ENCODE data around the gene MAPKAP1.
"Not testable (repeated sequence)": the region's sequence is repeated elsewhere in the genome, so short reads cannot be mapped to it uniquely, and the experiment has no call there.

Gene MAPKAP1

DNA sequence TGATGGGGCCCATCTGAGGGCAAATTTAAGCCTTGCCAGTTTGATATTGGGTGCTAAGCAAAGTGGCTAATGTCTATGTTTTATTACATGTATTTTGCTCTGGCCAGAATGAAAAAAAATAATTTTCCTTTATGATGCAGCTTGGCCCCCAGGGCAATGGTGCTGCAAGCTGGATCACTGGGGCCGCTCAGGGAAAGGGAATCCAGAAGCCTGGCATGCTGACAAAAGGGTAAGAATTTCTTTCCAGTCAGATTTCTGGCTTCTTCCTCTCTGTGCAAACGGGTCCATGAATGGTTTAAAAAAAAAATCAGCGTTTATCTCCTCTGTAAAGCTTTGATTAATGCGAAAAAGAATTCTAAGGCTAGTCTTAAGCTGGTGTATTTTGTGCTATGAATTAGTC, 138.4 kb downstream of the MAPKAP1 start:
- no peak for DNase-seq (ENCODE audit: low read depth in 4 of 4, low spot score in 1 of 4)

DNA sequence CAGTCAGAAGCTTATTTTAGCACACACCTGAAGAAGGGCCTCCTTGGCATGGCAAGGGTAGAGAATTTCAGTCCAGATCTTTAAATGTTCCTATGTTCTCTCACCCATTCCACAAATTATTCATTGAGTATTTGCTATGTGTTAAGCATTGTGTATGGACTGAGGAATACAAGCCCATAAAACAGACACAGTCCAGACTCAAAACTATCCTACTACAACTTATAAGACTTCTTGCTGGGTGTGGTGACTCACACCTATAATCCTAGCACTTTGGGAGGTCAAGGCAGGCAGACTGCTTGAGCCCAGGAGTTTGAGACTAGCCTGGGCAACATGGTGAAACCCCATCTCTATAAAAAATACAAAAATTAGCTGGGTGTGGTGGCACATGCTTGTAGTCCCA, 141.0 kb downstream of the MAPKAP1 start:
- not testable (repeated sequence) for DNase-seq (ENCODE audit: low read depth in 4 of 4, low spot score in 1 of 4)

DNA sequence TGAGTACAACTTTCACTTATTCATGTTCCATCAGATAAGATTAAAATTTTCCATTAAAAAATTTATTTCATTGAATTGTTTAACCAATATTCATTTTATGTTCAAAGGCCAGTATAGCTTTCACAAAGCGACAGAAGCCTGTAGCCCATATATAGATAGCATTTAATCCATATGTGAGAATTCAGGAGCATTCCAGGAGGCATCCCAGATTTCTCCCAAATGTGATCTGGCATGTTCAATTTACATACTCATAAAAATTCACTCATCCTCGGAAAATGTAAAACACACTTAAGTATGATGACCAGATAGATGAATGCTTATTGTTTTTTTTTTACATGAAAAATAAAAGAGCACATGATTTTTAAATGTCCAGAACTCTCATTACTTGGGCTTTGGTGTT, 141.9 kb downstream of the MAPKAP1 start:
- no peak for DNase-seq (ENCODE audit: low read depth in 4 of 4, low spot score in 1 of 4)

DNA sequence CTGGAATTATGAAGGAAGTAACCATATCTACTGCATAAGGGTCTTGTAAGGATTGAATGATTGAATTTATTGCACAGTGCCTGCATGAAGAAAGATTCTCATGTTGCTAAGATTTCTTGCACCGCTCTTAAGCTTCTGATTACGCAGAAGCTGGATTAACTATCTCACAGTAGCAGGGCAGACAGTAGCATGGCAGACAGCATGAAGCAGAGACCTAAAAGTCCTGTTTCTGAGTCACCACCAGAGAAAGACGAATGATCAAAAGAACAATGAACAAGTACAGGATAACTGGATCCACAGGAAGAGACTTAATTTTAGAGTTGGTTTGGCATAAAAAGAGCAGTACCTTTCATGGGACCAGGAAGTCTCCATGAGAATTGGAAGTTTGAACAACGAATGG, 142.4 kb downstream of the MAPKAP1 start:
- no peak for DNase-seq (ENCODE audit: low read depth in 4 of 4, low spot score in 1 of 4)

DNA sequence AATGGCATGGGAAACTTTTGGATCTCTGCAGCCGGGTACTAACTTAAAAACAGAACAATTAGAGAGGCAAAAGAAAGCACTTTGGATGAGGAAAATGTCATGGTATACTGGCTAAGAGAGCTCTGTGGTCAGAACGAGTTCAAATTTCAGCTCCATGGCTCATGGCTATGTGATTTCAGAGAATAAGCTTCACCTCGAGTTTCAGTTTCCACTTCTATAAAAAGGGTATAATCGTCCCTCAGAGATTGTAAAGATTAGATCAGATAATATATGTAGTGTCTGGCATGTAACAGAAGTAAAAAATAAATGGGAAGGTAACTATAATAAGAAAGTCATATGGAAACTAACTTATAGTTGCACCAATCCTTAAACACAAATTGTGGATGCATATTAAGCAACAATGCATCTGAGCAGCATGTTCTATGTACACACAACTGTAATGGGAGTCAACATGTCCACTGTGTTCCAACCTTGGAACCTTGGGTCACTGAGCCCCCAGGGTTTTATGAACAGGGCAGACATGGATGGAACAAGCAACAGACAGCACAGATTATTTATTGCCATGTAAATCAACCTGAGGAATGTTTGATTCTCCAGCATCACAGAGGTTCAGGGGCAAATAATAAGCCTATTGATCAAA, 145.4 kb downstream of the MAPKAP1 start:
- DNase-seq (ENCODE audit: low read depth in 4 of 4, low spot score in 1 of 4) = no peak

DNA sequence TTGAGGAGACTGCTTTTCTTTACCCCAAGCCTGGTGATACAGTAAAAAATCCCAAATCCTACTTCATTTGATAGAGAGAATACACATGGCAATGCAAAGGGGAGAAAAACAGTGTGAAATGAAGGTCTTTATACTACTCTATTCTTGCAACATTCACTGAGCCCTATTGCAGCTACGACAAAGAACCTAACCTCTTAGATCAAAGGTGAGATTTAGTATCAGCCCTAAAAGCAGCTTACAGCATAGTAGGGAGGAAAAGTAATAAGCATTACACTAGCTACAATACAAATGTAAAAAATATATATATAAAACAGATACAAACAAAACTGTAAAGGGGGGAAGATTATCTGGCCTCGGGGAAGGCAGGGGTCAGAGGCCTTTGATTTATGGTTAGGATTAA, 147.1 kb downstream of the MAPKAP1 start:
- no peak for DNase-seq (ENCODE audit: low read depth in 4 of 4, low spot score in 1 of 4)

DNA sequence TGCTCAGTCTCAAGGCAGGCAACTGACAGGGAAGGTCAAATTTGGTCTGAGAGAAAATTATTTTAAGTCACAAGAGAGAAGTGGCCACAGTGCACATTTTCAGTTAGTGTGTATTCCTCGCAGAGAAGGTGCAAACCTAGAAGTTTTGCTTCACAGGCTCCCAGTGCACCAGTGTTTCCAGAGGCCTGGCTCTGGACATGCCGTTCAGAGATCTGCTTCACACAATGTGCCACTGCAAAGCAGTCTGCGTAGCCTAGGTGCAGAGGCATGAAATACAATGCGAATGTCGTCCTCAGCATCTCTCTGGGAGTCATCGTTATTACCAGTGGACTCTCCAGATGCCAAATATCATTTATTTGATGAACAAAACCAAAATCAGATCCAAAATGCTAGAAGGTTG, 147.8 kb downstream of the MAPKAP1 start:
- DNase-seq (ENCODE audit: low read depth in 4 of 4, low spot score in 1 of 4) = no peak

DNA sequence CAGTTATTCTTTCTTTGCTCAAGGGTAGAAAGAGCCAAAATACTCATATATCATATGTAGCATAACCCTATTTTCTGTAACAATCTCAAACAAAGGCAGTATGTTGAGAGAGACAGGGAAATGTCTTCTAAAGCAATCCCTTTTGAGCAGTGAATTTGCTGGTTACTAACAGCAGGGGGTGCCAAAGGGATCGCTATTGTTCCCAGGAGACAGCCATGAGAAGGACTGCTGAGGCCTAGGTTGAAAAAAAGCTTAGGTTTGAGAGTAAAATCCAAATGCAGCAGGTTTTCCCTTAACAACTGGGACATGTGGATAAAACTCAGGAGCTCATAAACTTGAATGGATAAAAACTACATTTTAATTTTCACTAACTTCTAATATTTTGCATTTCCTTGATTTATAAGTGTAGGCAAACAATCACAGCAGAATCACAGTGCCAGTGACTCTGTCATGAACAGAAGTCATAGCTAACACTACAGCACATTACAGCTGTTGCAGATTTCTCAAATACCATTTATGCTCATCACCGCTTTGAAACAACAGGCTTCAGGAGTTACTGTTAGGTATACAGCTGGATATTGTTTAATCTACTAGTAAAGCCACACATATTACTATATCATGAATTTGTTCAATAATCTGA, 148.4 kb downstream of the MAPKAP1 start:
- peak; percentile 11 to 38 (median 22) for DNase-seq (ENCODE audit: low read depth in 4 of 4, low spot score in 1 of 4)

DNA sequence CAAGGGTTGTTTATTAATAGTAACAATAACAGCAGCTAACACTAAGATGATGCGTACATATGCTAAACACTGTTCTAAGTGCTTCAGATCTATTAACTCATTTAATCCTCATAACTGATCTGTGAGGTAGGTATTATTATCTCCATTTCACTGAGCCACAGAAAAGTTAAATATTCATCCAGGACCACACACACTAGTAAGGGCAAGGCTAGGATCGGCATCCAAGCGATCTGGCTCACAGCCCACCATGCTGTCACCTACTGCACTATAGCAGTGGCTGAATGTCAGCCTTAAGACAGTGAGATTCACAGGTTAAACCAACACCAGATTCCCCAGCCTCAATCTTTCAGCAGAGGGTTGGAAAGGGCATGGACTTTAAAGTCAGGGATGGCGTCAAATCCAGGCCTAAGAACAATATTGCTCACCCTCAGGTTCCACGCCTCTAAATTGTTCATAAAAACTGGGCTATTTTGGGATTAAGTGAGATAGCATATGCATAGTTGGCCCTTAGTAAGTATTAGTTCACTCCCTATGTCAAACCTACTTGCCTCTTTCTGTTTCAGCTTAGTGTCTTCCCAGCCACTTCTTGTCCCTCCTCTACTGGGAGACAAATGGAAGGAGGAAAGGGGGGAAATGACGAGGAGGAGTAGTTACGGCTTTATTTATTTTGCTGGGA, 150.8 kb downstream of the MAPKAP1 start:
- DNase-seq (ENCODE audit: low read depth in 4 of 4, low spot score in 1 of 4) = no peak

DNA sequence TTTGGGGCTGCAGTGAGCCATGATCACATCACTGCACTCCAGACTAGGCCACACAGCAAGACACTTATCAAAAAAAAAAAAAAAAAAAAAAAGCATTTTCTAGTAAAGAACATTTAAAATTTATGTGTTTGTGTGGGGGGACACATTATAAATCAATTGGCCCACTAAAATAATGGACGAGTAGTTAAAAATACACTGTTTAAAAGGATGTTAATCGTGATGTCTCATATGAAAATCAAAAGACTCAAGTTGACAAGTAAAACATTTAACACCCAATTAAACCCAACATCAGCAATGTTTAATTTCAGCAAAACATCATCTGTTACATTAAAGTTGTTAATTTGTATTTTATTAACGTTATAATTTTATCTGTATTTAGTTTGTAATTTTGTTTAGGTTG, 152.3 kb downstream of the MAPKAP1 start:
- no peak for DNase-seq (ENCODE audit: low read depth in 4 of 4, low spot score in 1 of 4)

DNA sequence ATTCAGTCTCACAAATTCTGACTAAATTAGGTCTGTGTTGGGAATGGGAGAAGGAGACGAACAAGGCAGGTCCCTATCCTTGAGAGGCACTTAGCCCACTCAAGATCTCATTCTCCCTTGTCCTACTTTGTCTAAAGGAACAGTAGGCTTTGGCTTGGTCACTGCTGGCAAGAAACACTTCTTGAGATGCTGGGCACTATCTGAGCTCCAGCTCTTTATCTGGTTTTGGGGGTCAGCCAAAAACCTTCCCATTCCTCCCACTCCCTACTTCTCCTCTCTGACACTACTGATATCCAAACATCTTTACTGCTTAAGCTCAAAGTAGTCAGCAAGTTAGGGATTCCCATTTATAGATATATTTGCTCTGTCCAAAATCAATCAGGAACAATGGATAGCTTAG, 155.2 kb downstream of the MAPKAP1 start:
- no peak for DNase-seq (ENCODE audit: low read depth in 4 of 4, low spot score in 1 of 4)

DNA sequence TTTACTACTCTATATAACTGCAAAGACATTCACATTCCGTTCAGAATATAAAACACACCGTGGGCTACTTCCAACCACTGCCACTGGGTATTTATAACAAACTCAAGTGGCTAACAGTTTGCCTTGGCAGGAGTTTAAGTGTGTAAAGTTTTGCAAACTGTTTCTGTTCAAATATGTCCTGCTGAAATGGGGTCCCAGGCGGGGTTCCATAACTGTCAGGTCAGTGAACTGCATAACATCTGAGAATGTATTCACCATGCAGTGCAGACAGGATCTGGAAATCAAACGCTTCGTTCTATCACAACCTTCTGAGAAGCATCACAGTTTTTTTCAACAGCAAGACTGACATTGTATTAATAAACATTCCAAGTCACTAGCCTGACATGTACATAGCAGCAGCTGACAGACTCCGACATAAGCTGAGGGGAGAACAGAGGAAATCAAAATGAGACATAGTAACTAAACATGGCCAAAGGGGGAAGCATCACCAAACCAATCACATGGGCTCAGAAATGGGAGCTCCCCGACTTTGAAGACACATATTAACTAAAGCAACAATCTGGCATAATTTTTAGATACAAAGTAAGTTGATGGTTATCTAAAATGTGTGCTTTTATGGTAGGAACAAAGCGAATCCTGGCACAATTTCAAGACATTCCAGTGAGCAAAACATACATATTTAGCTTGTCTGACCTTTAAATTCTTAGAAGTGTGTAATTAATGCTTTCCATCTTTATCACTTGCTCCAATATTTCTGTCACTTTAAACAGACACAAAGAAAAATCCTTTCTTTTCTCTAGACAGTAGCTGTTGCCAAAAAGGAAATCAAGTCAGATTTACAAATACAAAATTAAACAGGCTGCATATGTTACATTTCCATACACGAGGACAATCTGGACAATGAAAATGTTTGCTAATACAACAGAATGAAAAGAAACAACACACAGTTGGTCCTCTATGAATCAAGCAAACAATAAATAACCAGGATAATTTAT, 156.8 kb downstream of the MAPKAP1 start:
- no peak for DNase-seq (ENCODE audit: low read depth in 4 of 4, low spot score in 1 of 4)

DNA sequence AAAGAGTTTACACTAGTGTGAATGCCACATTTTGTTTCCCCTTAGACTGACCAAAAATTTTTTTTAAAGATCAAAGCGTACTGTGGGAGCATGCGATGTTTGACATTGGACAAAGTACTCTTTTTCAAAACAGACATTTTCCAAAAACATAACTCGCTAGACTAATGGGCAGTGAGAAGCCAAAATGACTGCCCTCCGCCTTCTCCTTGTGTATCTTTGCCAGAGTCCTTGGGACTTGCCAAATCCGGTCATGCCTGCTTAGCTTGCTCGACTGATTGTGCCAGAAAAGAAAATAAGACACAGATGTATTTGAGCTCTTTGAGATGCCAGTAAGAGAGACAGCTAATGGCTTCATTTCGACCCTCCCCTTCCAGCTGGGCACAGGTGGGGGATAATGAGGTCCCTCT, 157.5 kb downstream of the MAPKAP1 start:
- no peak for DNase-seq (ENCODE audit: low read depth in 4 of 4, low spot score in 1 of 4)

DNA sequence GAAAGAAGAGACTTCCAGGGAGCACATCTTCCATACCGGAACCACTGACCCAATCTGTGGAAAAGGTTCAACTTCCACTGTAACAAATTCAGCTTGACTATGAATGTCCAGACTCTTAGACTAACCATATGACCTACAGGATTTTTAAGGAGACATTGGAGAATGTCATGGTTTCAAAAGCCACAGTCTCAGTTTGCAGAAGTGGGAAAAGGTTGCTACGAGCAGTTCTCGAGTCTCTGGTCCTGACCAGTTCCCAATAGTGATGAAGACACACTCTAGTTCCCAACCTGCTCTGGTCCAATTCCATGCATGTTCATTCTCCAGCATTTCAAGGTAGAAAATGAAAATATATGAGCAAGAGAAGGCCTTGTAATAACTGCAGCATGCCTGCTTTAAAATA, 158.0 kb downstream of the MAPKAP1 start:
- no peak for DNase-seq (ENCODE audit: low read depth in 4 of 4, low spot score in 1 of 4)

DNA sequence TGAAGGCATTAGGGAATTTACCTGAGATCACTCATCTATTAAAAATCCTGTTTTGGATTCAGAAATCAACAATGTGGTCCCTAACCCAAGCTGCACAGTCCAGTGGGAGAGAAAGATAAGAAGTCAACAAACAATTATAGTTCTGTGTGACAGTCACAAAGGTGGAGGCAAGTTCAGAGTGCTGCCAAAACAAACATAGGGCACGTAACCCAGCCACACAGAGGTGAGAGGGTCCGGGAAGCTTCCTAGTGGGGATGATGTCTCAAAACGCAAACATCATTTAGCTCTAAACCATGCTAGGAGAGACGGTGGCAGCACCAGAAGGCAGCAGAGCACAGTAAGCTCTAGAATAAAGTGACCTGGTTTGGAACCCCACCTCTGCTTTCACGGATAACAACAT, 158.9 kb downstream of the MAPKAP1 start:
- DNase-seq (ENCODE audit: low read depth in 4 of 4, low spot score in 1 of 4) = no peak

DNA sequence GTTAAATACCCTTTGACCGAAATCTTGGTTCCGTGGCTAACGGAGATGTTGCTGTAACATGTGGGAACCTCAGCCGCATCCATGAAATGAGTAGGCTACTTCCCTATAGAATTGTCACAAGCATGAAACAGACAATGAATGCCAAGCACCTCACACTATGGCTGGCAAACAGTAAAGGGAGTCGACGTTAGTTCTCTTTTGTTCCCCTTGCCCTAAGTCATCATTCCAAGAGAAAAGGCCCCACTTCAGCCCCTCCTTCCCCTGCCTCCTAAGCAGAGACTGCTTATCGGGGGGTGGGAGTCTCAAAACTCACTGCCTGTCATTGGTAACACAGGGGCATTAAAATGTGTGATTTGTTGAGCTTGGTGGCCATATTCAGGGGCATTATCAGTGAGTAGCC, 159.6 kb downstream of the MAPKAP1 start:
- no peak for DNase-seq (ENCODE audit: low read depth in 4 of 4, low spot score in 1 of 4)

DNA sequence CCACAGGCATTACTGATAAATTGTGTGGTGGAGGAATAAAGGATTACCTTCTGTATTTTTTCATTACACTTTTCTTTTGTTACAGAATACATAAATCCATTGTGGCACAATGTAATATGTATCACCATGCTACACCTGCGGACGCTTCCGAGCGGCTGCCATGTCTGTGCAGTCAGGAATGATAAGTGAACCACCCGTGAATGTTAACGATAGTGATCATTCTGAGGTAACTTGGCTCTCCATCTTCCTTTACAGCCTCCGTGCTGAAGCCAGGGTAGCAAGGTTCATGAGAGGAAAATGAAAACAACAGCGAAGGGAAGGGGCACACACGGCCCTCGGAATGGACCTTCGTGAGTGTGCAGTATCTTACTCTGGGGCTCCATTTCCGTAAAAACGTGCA, 161.2 kb downstream of the MAPKAP1 start:
- no peak for DNase-seq (ENCODE audit: low read depth in 4 of 4, low spot score in 1 of 4)

DNA sequence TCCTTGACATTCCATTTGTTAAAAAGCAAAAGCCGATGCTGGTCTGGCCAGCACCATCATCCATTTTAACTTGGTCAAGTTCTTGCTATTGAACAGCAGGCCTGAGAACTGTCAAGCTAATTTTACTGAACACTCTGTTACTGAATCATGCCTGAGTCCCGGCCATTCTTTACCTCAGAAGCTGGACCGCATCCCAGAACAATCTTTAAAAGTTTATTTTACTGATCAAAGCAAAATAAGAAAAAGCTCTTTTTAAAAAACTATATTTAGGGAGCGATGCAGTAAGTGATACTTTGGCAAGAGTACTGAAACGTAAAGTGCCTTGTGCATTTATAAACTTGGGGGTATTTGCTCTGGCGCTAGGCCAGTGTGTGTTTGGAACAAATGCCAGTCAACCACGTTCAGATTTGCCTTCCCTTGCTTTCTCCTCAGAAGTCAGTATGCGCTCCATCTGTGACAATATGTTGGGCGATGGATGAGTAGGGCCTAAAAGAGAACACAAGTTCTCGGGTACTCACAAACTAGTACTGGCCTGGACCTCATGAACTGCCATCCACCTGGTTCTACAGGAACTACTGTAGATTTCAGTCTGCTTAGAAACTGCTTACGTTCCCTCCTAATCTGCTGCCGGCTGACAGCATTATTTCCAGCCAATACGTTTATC, 161.9 kb downstream of the MAPKAP1 start:
- no peak for DNase-seq (ENCODE audit: low read depth in 4 of 4, low spot score in 1 of 4)

DNA sequence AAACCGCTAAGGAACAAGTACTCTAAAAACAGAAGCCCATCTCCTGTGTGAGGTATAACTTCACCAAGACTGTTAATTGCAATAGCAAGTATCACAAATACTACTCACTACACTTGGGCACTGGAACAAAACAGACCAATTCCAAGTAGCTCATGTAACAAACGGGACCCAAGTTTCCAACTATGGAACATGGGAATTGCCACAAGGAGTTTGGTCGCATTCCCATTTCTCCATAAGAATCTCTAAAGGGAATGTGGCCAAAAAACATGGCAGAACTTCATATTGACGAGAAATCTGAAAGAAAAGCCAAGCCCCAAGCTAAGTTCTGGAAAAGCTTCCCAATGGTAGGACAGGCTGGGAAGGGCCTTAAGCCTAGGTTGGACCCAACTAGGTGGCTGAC, 162.5 kb downstream of the MAPKAP1 start:
- no peak for DNase-seq (ENCODE audit: low read depth in 4 of 4, low spot score in 1 of 4)

DNA sequence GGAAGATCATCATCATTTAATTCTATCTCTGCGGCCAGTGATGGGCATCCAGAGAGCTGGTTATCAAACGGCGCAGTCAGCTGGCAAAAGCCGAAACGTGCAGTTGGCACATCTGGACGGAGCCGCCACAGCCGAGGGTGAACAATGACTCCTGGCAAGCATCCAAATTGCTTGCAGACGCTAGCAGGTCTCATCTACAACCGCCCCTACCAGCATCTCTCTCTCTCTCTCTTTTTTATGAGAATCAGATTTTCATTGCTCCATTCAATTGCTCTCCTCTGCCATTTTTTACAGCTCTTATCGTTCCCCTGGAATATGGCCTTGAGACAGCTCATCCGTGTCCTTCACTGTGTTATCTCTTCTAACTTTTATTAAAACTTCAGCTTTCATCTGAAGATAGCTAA, 165.2 kb downstream of the MAPKAP1 start:
- DNase-seq (ENCODE audit: low read depth in 4 of 4, low spot score in 1 of 4) = no peak

DNA sequence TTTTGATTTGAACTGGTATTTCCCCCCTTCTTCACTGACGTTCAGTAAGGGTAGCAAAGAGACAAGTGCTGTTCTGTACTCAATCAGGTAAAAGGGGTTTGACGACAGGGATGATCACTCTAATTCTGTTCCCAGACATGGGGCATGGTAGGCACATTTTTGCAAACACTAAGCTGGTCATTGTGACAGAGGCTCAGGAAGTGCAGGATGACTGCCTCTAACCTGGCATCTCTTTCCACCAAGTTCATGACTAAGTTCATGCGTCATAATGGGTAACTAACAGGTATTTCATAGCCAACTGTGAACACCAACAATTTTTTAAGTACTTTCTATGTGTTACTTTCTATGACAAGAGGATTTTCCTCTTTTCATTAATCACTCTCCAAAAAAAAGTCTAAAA, 166.5 kb downstream of the MAPKAP1 start:
- DNase-seq (ENCODE audit: low read depth in 4 of 4, low spot score in 1 of 4) = no peak

Data from stimulated activated CD4-positive, alpha-beta T cell treated with anti-CD3 and anti-CD28 coated beads, Interleukin-1b, Interleukin-23, amount 100 ng/mL, for 24 hours (primary cell).